GM21529 (cell line): ENCODE measurements around the gene CD200R1L.

Source experiments
- ATAC-seq: cut with Tn5 transposase; IDR thresholded peaks from one replicate; pipeline ENCODE4 v1.9.1; 2021; ENCODE audit not compliant: unreplicated experiment

The CD200R1L gene

GRCh38 chr3:112822064-112823055 lies 24.3 kb downstream of the CD200R1L start:
- no peak for ATAC-seq

- ATAC-seq, result no peak
Observed at GRCh38 chr3:112818289-112818688, 28.4 kb downstream of the CD200R1L start.

DNA sequence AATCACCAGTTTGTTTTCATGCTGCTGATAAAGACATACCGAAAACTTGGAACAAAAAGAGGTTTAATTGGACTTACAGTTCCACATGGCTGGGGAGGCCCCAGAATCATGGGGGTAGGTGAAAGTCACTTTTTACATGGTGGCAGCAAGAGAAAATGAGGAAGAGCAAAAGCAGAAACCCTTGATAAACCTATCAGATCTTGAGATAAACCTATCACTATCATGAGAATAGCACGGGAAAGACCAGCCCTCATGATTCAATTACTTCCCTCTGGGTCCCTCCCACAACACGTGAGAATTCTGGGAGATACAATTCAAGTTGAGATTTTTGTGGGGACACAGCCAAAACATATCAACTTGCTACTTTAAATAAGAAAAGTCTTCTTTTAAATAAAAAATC lies 28.9 kb downstream of the CD200R1L start:
- ATAC-seq, result no peak

GRCh38 chr3:112817271-112817670 lies 29.4 kb downstream of the CD200R1L start:
- ATAC-seq, result no peak

DNA sequence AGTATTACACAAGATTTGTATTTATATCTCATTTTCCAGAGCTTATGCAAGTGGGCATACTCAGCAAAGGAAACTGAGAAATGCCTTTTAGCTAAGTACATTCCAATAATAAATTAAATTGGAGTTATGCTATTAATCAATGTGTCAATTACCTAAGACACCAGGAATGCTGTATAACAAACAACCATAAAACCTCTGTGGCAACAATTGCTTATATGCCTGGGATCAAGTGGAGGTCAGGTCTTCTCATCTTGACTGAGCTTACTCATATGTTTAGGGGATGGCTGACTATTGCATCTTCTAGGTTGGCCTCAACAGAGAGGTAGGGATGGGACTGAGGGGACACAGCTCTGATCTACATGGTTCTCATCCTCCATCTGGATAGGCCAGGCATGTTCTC lies 30.7 kb downstream of the CD200R1L start:
- ATAC-seq, result no peak

DNA sequence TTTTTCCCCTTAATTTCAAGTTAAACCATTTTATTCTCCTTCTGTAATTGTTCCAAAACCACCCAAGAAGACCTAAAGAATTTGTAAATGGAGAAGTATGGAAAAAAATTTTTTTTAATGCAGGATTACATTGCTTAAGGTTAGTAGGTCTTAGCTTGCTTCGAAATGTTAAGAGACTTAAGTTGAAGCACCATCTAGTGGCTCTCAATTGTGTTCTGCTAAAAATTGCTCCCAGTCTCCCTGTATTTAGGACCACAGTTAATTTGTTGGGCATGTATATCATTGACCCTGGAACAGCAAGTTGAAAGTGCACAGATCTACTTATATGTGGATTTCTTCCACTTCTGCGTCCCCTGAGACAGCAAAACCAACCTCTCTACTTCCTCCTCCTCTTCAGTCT lies 32.4 kb downstream of the CD200R1L start:
- ATAC-seq, result no peak

GRCh38 chr3:112813723-112814171 lies 32.9 kb downstream of the CD200R1L start:
- peak; percentile 84 for ATAC-seq

- no peak for ATAC-seq
Observed at GRCh38 chr3:112813016-112813415, 33.6 kb downstream of the CD200R1L start.

- no peak for ATAC-seq
Observed at GRCh38 chr3:112811917-112812660, 34.6 kb downstream of the CD200R1L start.

DNA sequence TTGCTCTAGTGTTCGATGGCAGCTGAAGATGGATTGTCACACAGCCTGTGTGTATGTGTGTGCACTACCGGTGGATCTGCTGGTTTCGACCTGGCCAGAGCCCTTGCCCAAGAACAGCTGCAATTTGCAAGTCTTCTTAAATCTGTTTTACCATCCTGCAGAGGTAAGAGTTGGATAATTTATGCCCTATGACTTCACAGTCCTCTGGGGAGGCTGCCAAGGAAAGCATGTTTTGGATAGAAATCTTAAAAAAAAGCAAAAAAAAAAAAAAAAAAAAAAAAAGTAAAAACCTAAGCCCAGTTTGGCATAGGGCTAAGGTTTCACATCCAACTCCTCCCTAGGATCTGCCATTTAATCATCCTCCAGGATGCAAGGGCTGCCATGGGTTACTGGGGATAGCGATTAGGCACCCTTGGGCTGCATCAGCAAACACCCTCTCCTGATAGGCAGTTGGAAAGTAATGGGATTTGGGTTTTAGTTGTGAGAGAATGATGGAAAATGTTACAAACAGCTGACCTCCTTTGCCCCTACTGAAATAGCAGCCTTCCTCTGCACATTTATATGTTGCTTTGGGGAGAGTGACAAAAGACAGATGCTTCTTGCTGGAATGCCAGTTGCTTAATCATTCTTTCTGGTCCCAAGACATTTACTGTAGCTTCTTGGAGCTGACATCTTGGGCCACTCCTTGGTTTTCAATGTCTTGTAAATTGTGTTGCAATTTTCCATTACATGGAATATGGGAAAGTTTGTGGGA lies 35.4 kb downstream of the CD200R1L start:
- ATAC-seq, result no peak

- no peak for ATAC-seq
Observed at GRCh38 chr3:112810561-112810960, 36.1 kb downstream of the CD200R1L start.

DNA sequence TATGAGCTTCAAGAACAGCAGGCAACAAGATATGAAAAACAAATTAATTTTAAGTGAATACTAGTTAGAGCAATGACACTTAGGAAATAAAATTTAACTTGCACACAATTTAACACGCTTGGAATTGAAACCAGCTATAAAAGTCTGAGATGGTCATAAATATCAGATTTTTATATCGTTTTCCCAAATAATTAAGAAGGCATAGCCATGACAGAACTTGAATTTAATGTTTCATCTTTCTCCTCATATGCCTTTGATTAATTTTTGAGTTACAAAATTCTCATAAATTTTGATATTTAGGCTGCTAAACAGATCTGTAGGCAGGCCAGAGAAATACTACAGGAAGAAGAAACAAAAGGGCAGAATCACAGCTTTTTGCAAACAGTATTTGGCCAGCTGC lies 38.5 kb downstream of the CD200R1L start:
- no peak for ATAC-seq

DNA sequence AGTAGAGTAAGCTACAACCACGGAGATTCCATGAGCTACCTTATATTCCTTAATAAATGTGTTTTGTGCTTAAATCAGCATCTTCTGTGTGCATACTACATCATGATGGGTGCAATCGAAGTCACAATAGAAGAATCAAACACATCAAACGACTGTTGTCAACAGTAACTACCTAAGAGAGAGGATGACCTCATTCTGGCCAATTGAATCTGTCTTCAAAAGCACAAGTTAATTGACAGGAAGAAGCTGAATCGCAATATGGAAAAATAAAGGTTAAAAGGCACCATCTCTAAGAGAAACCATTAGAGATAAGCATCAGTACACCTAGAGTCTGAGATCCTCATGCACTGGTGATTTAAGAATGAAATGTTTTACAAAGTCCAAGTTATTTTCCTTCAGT lies 39.0 kb downstream of the CD200R1L start:
- no peak for ATAC-seq

- ATAC-seq, result no peak
Observed at GRCh38 chr3:112806903-112807302, 39.8 kb downstream of the CD200R1L start.

- ATAC-seq, result no peak
Observed at GRCh38 chr3:112805126-112805525, 41.5 kb downstream of the CD200R1L start.

- no peak for ATAC-seq
Observed at GRCh38 chr3:112804021-112804420, 42.6 kb downstream of the CD200R1L start.

GRCh38 chr3:112803467-112803866 lies 43.2 kb downstream of the CD200R1L start:
- no peak for ATAC-seq

DNA sequence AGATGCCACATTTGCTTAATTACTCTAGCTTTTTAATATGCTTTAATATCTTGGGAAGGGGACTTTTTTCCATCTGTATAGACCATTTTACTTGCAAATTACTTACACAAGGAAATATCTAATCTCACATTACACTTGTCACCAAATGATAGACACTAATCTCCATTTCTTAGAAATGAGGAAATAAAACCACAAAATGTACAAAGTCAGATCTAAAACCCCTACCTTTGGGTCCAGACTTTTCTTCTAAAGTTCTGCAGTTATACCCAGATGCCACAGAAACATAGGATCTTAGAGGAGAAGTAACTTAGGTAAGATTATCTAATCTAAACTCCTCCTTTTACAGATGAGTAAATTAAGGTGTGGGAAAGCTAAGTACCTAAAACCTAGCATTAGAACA lies 44.3 kb downstream of the CD200R1L start:
- no peak for ATAC-seq

DNA sequence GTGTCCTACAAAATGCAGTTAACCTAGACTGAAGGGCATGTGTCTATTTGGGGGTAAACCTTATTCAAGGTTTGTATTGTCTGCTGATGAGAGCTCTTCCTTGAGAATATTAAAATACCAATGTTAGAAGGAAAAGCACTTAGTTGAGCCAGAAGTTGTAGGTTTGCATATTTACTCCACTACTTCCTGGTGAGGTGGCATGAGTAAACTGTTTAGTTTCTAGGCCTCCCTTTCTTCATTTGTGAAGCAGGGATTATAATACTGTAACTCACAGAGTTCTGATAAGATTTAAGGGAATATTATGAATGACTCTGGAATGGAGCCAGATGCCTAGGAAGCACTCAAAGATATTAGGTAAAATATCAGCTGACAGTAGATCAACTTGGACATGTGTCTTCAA lies 46.7 kb downstream of the CD200R1L start:
- ATAC-seq, result no peak

- ATAC-seq, result no peak
Observed at GRCh38 chr3:112794622-112795172, 52.0 kb downstream of the CD200R1L start.
